HUDEP-2 (cell line): Measurements from ENCODE around the gene WDR38.

Experiments
- DNase-seq, 76 experiments: peaks; one replicate each; lab custom pipeline; 2025; ENCODE audit not compliant: unreplicated experiment in 76 of 76; lab: John Stamatoyannopoulos, UW

WDR38 gene, protein sequence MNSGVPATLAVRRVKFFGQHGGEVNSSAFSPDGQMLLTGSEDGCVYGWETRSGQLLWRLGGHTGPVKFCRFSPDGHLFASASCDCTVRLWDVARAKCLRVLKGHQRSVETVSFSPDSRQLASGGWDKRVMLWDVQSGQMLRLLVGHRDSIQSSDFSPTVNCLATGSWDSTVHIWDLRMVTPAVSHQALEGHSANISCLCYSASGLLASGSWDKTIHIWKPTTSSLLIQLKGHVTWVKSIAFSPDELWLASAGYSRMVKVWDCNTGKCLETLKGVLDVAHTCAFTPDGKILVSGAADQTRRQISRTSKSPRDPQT

DNA sequence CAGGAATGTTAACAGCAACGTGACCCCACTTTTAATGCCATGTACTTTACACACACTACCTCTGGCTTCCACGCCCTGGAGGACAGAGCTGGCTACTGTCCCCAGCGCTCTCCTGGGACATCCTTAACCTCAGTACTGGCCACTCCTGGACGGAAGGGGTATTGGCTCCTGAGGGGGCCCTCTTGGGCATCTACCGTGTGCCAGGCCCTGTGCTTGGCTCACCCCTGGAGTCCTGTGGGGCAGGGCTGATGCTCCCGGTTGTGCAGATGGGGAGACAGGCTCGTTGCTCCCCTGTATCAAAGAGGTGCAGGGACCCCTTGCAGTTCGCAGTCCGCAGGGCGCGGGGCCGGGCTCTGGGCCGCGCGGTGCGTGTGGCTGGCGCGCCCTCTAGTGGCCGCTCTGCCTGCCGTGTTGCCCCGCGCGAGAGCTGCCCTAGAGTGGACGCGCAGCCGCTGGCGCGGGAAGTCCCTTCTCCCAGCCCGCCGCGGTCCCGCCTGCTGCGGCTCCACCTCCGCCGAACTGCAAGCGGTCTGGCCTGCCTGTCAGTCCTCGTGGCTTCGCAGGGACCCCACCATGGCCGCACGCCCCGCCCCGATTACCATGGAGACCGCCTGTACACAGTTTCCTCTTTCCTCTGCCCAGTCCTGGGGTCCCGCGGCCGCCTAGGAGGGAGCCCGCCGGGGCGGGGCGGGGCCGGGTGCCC is at the start of gene WDR38:
WDR38 (plus strand) TSS at position 632 of the 703 bp plus-strand sequence. CDS start 72 bp downstream, outside the sequence.
- DNase-seq = peak in 61 of 76 experiments; percentile 10 to 81 (median 56)

DNA sequence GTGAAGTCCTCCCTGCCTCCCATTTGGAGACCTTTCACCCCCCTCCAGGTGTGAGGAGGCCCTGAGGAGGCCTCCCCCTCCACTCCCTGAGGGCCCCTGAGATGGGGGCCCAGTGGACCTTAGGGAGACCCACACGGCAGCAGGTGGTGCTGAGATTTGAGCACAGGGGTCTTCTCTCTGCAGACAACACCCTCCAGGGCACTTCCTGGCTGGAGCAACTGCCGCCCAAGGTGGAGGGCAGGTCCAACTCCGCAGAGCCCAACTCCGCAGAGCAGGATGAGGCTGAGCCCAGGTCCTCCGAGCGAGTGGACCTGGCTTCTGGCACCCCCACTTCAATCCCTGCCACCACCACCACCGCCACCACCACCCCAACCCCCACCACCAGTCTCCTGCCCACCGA is 49.3 kb upstream of the WDR38 start:
- no peak for DNase-seq

DNA sequence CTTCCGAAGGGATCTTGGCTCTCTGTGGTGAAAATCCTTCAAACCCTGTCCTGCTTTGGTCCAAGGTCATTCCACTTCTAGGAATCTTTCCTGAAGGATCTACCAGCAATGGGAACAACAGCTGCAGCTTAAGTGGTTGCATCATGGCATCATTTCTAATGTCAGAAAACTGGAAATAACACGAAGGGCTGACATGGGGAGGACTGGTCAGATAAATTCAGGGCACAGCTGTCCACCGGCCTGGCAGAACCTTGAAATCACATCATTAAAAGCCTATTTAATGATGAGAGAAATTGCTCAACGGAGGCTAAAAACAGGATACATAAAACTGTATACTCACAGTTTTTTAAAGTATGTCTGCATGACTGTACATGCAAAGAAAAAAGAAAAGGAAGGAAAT is 48.1 kb upstream of the WDR38 start:
- no peak for DNase-seq

DNA sequence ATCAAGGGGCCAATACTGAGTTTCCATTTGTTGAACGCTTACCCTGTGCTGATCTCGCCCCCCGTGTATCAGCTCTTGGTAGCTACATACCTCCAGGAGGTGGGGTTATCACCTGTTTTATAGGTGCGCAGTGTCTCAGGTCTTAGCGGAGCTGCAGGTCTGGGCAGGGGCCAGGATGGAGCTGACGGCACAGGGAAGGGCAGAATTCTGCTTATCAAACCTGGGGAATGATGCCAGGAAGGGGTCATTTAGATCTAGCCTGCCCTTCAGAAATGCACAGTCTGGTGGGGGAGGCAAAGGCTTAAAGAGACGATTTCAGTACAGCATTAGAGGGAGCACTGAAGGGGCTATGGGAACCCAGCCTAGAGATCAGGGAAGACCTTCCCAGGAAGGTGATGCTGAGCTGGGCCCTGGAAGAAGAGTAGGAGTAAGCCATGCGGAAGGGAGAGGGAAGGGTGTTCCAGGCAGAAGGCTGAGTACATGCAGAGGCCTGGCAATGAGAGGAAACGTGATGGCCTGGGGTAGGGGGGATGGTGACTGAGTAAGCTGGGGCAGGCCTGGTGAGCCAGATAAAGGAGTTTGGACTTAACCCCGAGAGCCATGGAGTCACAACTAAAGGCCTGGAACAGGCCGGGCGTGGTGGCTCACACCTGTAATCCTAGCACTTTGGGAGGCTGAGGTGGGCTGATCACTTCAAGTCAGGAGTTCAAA is 44.9 kb upstream of the WDR38 start:
- no peak for DNase-seq

DNA sequence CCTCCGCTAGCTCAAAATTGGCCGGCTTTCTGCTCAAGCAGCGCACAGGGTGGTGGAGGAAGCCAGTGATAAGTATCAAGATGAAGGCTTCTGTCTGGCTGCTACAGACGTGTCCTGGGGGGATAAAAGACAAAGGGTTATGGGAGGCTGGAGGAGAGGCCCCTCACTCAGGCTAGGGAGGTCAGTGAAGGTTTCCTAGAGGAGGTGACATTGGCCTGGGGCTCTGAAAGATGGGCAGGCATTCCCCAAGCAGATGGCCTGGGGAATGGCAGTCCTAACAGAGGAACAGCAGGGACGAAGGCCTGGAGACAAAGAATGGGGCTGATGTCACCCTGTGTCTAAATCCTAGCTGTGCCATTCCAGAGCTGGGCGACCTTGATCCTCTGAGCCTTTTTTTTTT is 44.0 kb upstream of the WDR38 start:
- no peak for DNase-seq

DNA sequence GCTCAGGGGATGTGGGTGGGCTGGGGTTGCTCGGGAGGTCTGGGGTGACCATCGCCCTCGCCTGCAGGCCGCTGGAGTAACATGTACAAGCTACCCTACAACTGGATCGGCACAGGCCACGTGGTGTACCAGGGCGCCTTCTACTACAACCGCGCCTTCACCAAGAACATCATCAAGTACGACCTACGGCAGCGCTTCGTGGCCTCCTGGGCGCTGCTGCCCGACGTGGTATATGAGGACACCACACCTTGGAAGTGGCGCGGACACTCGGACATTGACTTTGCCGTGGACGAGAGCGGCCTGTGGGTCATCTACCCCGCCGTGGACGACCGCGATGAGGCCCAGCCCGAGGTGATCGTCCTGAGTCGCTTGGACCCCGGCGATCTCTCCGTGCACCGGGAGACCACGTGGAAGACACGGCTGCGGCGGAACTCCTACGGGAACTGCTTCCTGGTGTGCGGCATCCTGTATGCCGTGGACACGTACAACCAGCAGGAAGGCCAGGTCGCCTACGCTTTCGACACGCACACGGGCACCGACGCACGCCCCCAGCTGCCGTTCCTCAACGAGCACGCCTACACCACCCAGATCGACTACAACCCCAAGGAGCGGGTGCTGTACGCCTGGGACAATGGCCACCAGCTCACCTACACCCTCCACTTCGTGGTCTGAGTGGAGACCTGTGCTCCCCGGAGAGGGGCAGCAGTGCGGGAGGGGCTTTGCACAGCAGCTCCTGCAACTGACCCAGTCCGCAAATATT is 43.3 kb upstream of the WDR38 start:
- DNase-seq = no peak

DNA sequence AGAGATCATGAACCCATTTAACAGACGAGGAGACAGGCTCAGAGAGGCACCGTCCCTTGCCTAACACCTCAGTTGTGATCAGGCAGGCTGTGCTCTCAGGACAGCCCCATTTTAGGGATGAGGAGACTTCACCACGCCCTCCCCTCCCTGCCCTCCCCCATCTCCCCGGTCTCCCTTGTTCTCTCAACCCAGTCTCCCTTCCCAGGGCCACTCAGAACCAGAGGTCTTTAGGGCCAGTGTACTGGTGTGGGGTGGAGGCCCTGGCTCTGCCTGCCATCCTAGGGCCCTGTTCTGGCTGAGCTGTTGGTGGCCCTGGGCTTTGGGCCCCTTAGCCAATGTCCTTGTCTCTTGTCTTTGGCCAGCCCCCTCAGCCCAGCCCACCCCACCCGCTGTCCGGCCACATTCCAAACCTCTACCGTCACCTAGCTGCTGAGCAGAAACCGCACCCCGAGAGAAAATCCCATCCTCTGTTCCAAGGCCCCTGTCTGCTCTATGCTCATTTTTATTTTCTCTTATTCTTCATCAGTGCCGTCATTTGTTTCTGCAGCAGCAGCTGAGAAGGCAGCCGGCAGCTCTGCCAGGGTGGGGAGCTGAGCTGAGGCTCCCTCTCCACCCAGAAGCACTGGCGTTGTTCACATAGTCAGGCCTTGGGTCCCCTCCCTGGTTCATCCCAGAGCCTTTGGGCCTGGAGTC is 42.5 kb upstream of the WDR38 start:
- no peak for DNase-seq

DNA sequence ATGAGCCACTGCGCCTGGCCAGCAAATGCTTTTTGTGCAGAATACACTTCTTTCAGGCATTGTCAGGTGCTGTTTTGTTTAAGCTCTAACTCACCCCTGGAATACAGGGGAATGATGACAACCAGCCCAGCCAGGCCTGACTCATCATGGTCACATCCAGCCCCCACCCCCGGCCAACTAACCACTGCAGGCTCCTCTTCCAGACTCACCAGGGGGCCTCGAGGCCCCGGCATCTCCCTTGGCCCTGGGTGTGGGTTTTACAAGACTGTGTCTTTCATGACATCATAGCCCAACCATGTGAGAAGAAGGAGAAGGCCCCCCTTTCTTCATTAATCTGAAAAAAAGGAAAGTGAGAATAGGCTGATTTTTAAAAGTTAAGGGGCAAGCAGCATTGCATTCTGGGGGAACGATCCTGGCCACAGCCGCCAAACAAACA is 40.8 kb upstream of the WDR38 start:
- no peak for DNase-seq

DNA sequence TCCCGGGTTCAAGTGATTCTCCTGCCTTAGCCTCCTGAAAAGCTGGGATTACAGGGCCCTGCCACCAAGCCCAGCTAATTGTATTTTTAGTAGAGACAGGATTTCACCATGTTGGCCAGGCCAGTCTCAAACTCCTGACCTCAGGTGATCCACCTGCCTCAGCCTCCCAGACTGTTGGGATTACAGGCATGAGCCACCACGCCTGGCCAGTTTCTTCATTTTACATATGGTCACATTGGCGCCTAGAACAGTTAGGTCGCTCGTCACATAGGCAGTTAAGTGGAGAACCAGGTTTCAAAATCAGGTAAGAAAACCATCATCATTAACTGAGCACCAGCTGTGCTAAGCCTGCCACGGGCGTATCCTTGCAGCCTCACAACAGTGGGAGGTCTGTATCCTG is 40.2 kb upstream of the WDR38 start:
- no peak for DNase-seq

DNA sequence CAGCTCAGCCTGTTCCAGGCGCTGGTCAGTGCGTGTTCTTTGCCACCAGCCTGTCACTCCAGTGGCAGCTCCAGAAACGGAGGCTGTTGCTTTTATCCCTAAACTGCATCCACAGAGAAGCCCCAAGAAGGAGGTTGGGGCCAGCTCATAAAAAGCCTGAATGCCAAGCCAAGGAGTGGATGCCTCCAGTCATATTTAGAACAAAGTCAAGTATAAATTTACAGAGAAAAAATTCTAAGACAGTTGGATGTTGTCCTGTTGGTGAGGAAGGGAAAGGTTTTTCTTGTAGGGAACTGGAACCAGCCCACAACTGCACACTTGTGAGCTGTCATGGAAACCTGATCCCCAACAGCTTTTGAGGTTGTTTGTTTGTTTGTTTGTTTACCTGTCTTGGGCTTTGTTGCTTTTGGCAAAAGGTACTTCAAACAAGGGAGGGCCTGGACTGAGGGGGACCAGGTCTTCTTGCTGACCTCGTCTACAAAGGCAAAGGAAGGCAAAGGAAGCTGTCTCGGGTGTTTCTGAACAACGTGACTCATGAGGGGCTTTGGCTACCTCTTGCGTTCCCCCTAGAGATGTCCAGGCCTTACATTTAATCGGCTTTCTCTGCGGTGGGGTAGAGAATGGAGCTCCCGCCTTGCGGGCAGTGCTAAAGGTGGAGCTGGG is 39.6 kb upstream of the WDR38 start:
- no peak for DNase-seq

DNA sequence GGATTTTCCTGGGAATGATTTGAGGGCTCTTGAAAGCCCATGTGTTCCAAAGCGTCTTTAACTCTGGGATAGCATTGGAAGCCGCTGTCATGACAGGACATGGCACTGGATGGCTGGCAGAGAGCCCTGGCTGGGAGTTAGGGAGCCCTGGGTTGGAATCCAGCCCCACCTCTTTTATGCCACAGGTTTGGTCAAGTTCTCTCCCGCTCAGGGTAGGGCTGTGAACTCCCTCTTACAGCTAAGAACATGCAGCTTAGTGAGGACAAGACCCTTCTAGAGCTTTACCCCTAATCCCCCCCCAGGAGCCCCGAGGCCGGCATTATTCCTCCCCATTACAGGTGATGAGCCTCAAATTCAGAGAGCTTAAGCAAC is 39.1 kb upstream of the WDR38 start:
- no peak for DNase-seq

DNA sequence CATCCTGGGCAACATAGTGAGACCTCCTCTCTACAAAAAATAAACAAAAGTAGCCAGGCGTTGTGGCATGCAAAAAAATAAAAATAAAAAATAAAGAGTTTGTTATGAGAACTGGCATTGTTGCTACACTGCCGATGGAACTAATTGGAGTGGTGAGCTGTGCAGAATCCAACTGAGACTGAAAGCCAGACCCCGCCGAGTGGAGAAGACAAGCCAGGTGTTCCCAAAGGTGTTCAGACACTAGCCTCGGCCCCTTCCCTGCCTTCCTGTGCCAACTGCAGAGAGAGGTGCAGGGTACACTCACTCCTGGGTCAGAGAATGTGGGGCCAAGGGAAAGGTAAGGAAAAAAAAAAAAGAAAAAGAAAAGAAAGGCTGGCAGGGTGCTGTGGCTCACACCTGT is 37.7 kb upstream of the WDR38 start:
- DNase-seq = no peak

DNA sequence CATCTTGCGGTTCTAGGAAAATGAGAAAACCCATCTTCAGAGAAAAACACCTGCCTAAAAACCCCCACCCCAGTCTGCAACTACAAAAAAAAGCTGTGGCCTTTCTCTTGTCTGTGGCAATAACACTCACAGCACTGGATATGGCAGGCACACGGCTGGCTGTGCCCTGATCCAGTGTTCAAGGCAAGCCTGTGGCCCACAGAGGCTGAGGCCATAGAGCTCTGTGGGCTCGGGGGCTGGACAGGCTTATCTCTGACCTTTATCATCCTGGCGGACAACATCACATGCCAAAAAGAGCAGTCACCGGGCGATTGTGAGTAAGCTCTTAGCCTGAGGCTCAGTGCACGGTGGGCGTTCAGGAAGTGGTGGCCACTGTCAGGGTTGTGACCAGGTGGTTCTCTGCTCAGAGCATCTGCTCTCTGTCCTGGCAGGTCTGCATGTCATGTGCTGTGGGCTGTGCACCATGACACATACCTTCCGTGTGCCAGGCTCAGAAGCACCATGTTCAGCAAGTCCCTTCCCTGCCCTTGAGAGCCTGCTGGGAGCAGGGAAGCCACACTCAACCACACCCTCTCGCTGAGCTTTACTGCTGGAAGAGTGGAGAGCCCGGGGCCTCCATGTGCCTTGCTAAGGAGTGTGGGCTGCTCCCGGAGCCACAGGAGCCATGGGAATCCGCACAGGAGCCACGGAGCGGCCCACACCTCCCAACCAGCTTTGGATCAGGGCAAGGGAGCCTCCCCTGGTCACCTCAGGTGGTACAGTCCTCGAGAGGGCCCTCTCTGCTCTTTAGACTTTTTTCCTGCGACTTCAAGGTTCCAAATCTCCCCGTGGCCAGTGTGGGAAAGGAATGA is 34.6 kb upstream of the WDR38 start:
- DNase-seq = peak in 10 of 76 experiments; percentile 5 to 45 (median 14)

DNA sequence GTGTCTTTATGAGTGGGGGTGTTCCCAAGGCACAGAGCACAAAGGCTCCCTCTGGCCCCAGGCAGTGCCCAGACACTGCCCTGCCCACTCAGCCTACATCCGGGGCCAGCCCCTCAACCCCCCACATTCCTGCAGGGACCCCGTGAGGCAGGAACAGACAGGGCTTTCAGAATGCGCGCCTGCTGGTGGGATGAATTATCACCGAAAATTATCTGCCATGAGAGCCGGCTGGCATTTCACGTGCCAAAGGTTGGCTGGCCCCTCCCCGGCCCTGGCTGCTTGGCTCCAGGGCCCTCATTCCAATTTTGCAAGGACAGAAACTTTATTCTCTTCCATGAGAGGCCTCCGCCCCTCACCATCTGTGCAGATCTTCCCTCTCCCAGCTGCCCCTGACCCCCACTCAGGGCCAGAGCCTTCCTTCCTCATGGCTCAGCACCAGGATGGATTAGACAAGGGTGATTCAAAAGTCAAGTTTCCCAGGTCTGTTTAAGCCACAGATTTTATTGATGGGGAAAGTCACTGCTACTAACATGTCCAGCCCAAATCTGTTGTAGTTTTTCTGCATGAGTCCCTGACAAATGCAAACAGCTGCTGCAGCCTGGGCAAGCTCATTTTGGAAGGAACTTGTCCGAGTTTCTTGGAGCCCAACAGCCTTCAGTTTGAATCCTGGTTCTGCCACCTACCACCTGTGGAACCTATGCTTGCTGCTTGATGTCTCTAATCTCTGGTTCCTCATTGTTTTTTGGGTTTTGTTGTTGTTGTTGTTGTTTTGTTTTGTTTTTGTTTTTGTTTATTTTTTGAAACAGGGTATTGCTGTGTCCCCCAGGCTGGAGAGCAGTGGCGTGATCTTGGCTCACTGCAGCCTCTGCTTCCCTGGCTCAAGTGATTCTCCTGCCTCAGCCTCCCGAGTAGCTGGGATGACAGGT is 32.3 kb upstream of the WDR38 start:
- DNase-seq = no peak

DNA sequence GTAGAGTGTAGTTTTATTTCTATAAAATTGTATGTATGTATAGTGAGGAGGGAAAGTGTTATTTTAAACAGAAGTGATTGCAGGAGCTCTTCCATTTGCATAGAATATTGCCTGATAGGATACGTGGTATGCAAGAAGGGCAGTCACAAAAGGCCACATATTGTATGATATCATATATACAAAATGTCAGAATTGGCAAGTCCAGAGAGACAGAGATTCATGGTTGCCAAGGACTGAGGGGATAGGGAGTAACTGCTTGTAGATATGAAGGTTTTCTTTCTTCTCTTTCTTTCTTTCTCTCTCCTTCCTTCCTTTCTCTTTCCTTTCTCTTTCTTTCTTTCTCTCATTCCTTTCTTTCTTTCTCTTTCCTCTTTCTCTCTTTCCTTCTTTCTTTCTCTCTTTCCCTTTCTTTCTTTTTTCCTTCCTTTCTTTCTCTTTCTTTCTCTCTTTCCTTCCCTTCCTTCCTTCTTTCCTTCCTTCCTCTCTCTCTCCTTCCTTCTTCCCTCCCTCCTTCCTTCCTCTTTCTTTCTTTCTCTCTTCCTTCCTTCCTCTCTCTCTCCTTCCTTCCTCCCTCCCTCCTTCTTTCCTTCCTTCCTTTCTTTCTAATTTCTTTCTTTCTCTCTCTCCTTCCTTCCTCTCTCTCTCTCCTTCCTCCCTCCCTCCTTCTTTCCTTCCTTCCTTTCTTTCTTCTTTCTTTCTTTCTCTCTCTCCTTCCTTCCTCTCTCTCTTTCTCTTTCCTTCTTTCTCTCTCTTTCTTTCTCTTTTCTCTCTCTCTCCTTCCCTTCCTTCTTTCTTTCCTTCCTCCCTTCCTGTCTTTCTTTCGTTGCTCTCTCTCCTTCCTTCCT is 24.5 kb upstream of the WDR38 start:
- no peak for DNase-seq

DNA sequence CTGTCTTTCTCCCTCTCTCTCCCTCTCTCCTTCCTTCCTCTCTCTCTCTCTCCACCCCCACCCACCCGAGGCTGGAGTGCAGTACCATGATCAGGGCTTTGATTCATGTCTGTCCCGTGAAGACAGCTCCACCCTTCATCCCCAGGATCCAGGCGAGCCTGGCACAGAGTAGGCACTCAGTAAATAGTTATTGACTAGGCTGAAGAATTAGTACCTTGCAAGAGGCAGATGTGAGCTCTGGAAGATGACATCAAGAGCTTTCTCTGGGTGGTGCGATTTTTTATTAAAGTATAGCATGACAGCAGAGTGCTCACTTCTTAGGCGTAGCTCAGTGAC is 24.0 kb upstream of the WDR38 start:
- no peak for DNase-seq

DNA sequence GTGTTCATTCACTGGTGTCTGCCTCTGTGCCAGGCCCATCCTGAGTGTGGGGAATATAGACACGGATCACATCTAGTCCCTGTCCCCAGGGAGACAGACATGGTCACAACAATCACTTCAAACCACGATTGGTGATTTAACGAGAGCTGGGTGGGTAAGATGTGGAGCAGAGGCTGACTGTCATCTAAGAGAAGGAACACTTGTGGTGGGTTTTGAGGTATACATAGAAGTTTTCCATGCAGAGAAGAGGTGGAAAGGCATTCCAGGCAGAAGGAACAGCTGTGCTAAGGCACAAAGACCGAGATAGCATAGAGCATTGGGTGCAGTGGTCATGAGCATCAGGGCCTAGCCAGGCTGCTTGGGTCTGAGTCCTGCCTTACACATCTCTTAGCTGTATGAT is 22.7 kb upstream of the WDR38 start:
- DNase-seq = no peak
